GM18511 (cell line): ENCODE results near the gene GPR89A.
"Not testable (repeated sequence)": the region's sequence is repeated elsewhere in the genome, so short reads cannot be mapped to it uniquely, and the experiment has no call there.

Experiments used
- ATAC-seq: cut with Tn5 transposase; IDR thresholded peaks from one replicate; pipeline ENCODE4 v1.9.1; 2021; ENCODE audit warnings: mild to moderate bottlenecking, moderate library complexity; ENCODE audit not compliant: unreplicated experiment

GPR89A gene

GRCh38 chr1:145684858-145685257 lies 77.1 kb downstream of the GPR89A start:
- ATAC-seq, result not testable (repeated sequence)

GRCh38 chr1:145686078-145686477 lies 78.3 kb downstream of the GPR89A start:
- not testable (repeated sequence) for ATAC-seq

- ATAC-seq, result no peak
Measured at GRCh38 chr1:145688328-145688727, 80.5 kb downstream of the GPR89A start.

GRCh38 chr1:145688924-145689323 lies 81.1 kb downstream of the GPR89A start:
- ATAC-seq, result no peak

GRCh38 chr1:145689922-145690321 lies 82.1 kb downstream of the GPR89A start:
- no peak for ATAC-seq

GRCh38 chr1:145690587-145691558 lies 83.1 kb downstream of the GPR89A start:
- ATAC-seq, result peak; percentile 83

- ATAC-seq, result no peak
Measured at GRCh38 chr1:145692785-145693443, 85.1 kb downstream of the GPR89A start.

GRCh38 chr1:145695821-145696629 lies 88.2 kb downstream of the GPR89A start:
- ATAC-seq, result no peak

- no peak for ATAC-seq
Measured at GRCh38 chr1:145696630-145696960, 88.8 kb downstream of the GPR89A start.

- ATAC-seq, result no peak
Measured at GRCh38 chr1:145701306-145701862, 93.6 kb downstream of the GPR89A start.

- ATAC-seq, result no peak
Measured at GRCh38 chr1:145702052-145702451, 94.3 kb downstream of the GPR89A start.

GRCh38 chr1:145702826-145703225 lies 95.0 kb downstream of the GPR89A start:
- no peak for ATAC-seq

- ATAC-seq, result no peak
Measured at GRCh38 chr1:145705622-145706021, 97.8 kb downstream of the GPR89A start.

- no peak for ATAC-seq
Measured at GRCh38 chr1:145706086-145706664, 98.4 kb downstream of the GPR89A start.

- ATAC-seq, result no peak
Measured at GRCh38 chr1:145707183-145707867, 99.5 kb downstream of the GPR89A start, which contains the start of gene PDZK1. Gene PDZK1, minus strand, starts transcription at chr1:145707368. Its CDS starts 19,347 bp downstream, at chr1:145688021.

GRCh38 chr1:145708063-145708462 lies 100.3 kb downstream of the GPR89A start:
- no peak for ATAC-seq

- ATAC-seq, result no peak
Measured at GRCh38 chr1:145710291-145711027, 102.7 kb downstream of the GPR89A start.

GRCh38 chr1:145711213-145711651 lies 103.4 kb downstream of the GPR89A start:
- ATAC-seq, result no peak

GRCh38 chr1:145714524-145715111 lies 106.8 kb downstream of the GPR89A start:
- ATAC-seq, result no peak
